Kidney (tissue), 14 donors: ENCODE measurements around the gene RBBP8NL. TPM values are rescaled to one million over a fixed set of nuclear protein-coding genes. Genes with fewer than 3 reads are reported as not detected.

ENCODE experiments used
- DNase-seq, 5 donors: peaks; one replicate each; pipeline ENCODE4 v3.0.0-alpha.2; 2013 to 2020
- FAIRE-seq: peaks from 2 replicates; lab custom pipeline; 2012; peaks lifted over from hg19 to GRCh38; lab: Jason Lieb, UNC
- H3K27ac ChIP-seq, 2 donors: one replicate each; pipeline ENCODE4 v1.7.0; 2013; ENCODE audit warnings: low read depth in 2 of 2, low read length in 2 of 2, inconsistent platforms in 1 of 2
- H3K27me3 ChIP-seq: one replicate; pipeline ENCODE4 v1.7.1; 2013; ENCODE audit warnings: low read length, inconsistent platforms; ENCODE audit not compliant: control insufficient read depth, insufficient read depth
- H3K36me3 ChIP-seq, 3 donors: one replicate each; pipeline versions ENCODE4 v1.7.0 to v1.7.1; 2013; ENCODE audit warnings: low read length in 3 of 3, control low read depth in 1 of 3, inconsistent platforms in 1 of 3; ENCODE audit not compliant: insufficient read depth in 3 of 3, control insufficient read depth in 2 of 3
- H3K4me1 ChIP-seq, 3 donors: one replicate each; pipeline versions ENCODE4 v1.7.0 to v1.7.1; 2013; ENCODE audit warnings: low read length in 3 of 3, inconsistent platforms in 1 of 3, low read depth in 1 of 3; ENCODE audit not compliant: control insufficient read depth in 2 of 3, insufficient read depth in 2 of 3
- H3K4me3 ChIP-seq, 3 donors: one replicate each; pipeline versions ENCODE4 v1.7.0 to v1.8.1; 2013; ENCODE audit warnings: low read length in 3 of 3, control low read depth in 1 of 3, inconsistent platforms in 1 of 3
- H3K9ac ChIP-seq, 3 donors: one replicate each; pipeline versions ENCODE4 v1.7.0 to v1.7.1; 2013; ENCODE audit warnings: low read length in 3 of 3, control low read depth in 1 of 3, inconsistent platforms in 1 of 3
- H3K9me3 ChIP-seq, 3 donors: one replicate each; pipeline versions ENCODE4 v1.7.0 to v1.7.1; 2013; ENCODE audit warnings: low read length in 3 of 3, control low read depth in 1 of 3, inconsistent platforms in 1 of 3; ENCODE audit not compliant: control insufficient read depth in 2 of 3, insufficient read depth in 1 of 3
- intact Hi-C: fragments of 100-400 bp; cut with DNase I; formaldehyde crosslinking; loops from one replicate; pipeline ENCODE4 v1.11.1; 2022
- polyA plus RNA-seq: library from polyadenylated mRNA; stranded (reverse); fragments of 350-450 nt; fragmentation: Illumina TruSeq; extraction: RNeasy Lipid Tissue Mini Kit (QIAGEN cat#74804); gene quantifications from one replicate; pipeline ENCODE4 v1.2.3, GENCODE V29; 2014; ENCODE audit warnings: low read depth, low replicate concordance; ENCODE audit not compliant: insufficient read depth
- total RNA-seq: library from RNA; stranded (reverse); fragmentation: NEBNext Ultra II Directional; extraction: Animal tissue kit (Norgen Biotek cat#: 25700); gene quantifications from one replicate; pipeline ENCODE4 v1.2.1, GENCODE V29; 2021
- TF ChIP-seq, protein P1 (sequence below): IDR thresholded peaks from 3 replicates; pipeline ENCODE4 v1.5.1; 2012; ENCODE audit warnings: mild to moderate bottlenecking, moderate library complexity, borderline replicate concordance; ENCODE audit not compliant: insufficient read depth; ENCODE audit errors: extremely low read depth
- donor health status: control.
- donor health status: control.
- donor health status: control.
- donor health status: control.
- donor health status: control.
- donor health status: DM: yes; HTN: yes; CAD: no.
- donor health status: Normal renal cell carcinoma (clear cell type).

RBBP8NL gene
- total and polyA plus RNA-seq, 2 donors from 2014 or later, result 0.13 to 1.5 TPM

DNA sequence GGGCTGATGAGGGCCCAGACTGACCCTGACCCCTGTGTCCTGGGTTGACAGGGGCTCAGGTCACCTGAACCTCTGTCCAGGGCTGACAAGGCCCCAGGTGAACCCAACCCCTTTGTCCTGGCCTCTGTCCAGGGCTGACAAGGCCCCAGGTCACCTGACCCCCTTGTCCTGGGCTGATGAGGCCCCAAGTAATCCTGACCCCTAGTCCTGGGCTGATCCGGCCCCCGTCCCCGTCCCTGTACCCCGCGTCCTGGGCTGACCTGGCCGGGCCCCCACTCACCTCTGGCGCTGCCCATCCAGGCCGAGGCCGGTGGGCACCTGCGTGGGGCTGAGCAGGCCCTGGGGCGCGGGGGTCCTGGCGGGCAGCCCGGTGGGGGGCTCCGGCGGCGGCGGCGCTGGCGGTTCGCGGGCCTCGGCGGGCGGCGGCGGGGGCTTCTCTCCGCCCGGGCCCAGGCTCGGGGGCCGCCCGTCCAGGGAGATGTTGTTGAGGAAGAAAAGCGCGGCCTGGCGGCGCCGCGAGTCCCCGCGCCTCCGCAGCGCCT is 20.6 kb downstream of the RBBP8NL start:
- Histone ChIP-seq H3K36me3 (no peaks in the 10 kb centered on the region), H3K9me3 (no peaks in the 10 kb centered on the region), H3K4me1 (peaks cover 0 to 30% (median 18%) of the 10 kb centered on the region in 3 donors), H3K4me3 (peak overlapping the region; percentile 51 to 63 (median 57)), H3K27me3 (no peaks in the 10 kb centered on the region), H3K9ac (peak overlapping the region; percentile 22 to 67 (median 63)), H3K27ac (no peak overlapping the region)
- FAIRE-seq (no peak), DNase-seq (peak in 2 of 5 donors; percentile 20 to 81)
- intact Hi-C loops, result no loop called here
- TF ChIP-seq, protein P1, sequence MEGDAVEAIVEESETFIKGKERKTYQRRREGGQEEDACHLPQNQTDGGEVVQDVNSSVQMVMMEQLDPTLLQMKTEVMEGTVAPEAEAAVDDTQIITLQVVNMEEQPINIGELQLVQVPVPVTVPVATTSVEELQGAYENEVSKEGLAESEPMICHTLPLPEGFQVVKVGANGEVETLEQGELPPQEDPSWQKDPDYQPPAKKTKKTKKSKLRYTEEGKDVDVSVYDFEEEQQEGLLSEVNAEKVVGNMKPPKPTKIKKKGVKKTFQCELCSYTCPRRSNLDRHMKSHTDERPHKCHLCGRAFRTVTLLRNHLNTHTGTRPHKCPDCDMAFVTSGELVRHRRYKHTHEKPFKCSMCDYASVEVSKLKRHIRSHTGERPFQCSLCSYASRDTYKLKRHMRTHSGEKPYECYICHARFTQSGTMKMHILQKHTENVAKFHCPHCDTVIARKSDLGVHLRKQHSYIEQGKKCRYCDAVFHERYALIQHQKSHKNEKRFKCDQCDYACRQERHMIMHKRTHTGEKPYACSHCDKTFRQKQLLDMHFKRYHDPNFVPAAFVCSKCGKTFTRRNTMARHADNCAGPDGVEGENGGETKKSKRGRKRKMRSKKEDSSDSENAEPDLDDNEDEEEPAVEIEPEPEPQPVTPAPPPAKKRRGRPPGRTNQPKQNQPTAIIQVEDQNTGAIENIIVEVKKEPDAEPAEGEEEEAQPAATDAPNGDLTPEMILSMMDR, result no peak

- Histone ChIP-seq H3K9ac (peak overlapping the region in 1 of 3 donors; percentile 67), H3K4me3 (peak overlapping the region in 2 of 3 donors; percentile 57 to 63), H3K9me3 (no peaks in the 10 kb centered on the region), H3K4me1 (peaks cover 0 to 30% (median 18%) of the 10 kb centered on the region in 3 donors), H3K27ac (no peak overlapping the region), H3K27me3 (no peaks in the 10 kb centered on the region), H3K36me3 (no peaks in the 10 kb centered on the region)
- DNase-seq (no peak), FAIRE-seq (no peak)
- intact Hi-C loops, result no loop called here
- TF ChIP-seq, protein P1, result no peak
These were observed 21.3 kb downstream of the RBBP8NL start for GRCh38 chr20:62405981-62406513.

DNA sequence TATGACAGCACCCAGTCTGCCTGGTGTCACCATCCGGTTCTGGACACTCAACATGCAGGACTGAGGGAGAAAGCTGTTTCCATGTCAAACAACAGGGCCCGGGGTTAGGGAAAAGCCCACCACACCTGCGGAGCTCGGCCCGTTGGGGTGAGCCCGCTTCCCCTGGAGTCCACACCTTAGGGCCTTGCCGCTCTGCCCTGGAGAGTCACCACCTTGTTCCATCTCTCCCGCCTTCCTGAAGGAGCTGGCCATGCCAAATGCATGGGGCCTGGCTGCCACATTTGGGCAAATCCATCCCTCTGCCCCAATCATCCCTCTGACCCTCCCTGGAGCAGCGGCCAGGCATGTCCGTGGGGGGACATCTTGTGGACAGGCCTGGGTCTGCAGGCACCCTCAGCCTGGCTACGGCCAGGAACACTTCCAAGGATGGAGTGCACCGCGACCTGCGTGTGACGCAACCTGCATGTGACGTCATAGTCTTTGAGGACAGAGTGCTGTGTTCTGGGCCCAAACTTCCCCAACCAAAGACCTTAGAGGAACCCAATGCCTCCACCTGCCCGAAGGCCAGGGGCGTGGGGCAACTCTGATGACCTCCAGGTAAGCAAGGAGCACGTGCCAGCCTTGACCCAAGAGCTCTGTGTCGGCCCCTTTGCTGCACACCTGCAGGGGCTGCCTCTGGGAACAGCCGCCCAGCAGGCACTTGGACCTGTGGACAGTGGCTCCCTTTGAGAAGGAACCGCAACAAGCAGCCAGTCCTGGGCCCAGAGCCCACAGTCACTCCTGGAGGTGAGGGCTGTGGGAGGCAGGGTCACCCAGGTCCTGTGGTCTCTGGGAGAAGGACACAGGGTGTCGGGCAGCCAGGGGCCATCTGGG is 22.0 kb downstream of the RBBP8NL start:
- Histone ChIP-seq H3K4me1 (peaks cover 0 to 28% (median 18%) of the 10 kb centered on the region in 3 donors), H3K36me3 (no peaks in the 10 kb centered on the region), H3K27me3 (no peaks in the 10 kb centered on the region), H3K9me3 (no peaks in the 10 kb centered on the region), H3K27ac (no peak overlapping the region), H3K9ac (peak overlapping the region in 1 of 3 donors; percentile 67), H3K4me3 (no peak overlapping the region)
- DNase-seq (peak in 3 of 5 donors; percentile 42 to 74 (median 54)), FAIRE-seq (no peak)
- TF ChIP-seq, protein P1, result peak; percentile 62
- intact Hi-C loops, result no loop called here
